ENCODE results near the gene ZNF84. TPM values are rescaled to one million over a fixed set of nuclear protein-coding genes. Genes with fewer than 3 reads are reported as not detected.
A peak's percentile ranks its signal among the peaks of the same experiment; 100 is the strongest.

Gene ZNF84
- total RNA-seq, 1 donor from 2014 or later, result 20.7 TPM

DNA sequence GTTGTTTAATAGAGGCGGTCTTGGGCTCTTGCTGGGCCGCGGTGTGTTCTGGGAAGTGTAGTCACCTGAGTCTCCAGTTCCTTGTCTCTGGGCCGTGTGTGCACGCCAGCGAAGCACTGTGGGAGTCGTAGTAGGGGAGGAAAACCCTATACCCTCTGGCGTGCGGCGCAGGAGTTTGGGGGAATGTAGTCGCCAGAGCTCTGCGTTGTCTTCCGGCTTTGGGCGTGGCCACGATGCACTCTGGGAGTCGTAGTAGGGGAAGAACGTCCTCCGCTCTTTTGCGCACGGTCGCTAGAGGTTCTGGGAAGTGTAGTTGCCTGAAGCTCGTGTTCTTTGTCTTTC lies 42.7 kb downstream of the ZNF84 start:
- intact Hi-C loops (cut with micrococcal nuclease), result loop anchor here (1.0 to 5.0 kb wide), 9 partner anchors 43 to 318 kb away; partner anchors contain the start of genes ANKLE2, CHFR, GOLGA3 and ZNF10
- DNase-seq (ENCODE audit: low spot score), result peak; percentile 96
- Mint-ChIP-seq H3K4me1 (ENCODE audit: low read depth) (peaks cover 3% of the 10 kb centered on the region), H3K4me3 (ENCODE audit: low read depth) (no peak overlapping the region), H3K27ac (no peak overlapping the region), H3K9me3 (peaks cover 63% of the 10 kb centered on the region), H3K36me3 (ENCODE audit: low read depth) (peaks cover 54% of the 10 kb centered on the region), H3K27me3 (ENCODE audit: low read depth) (no peaks in the 10 kb centered on the region)

GRCh38 chr12:133080368-133081158 lies 43.3 kb downstream of the ZNF84 start, which contains the start of gene ZNF140:
TSS of gene ZNF140 (plus strand) at chr12:133080923. CDS start at chr12:133081321, 398 bp downstream.
- peak; percentile 93 for DNase-seq (ENCODE audit: low spot score)
- no peak within 1 kb of the TSS for H3K4me3 Mint-ChIP-seq (ENCODE audit: low read depth)
- H3K4me1 Mint-ChIP-seq (ENCODE audit: low read depth), result peaks cover 3% of the 10 kb centered on the region
- peaks cover 57% of the 10 kb centered on the region for H3K36me3 Mint-ChIP-seq (ENCODE audit: low read depth)
- intact Hi-C loops (cut with micrococcal nuclease), result loop anchor here (1.0 to 5.0 kb wide), 9 partner anchors 43 to 318 kb away; partner anchors contain the start of genes ANKLE2, CHFR, GOLGA3 and ZNF10
- H3K27ac Mint-ChIP-seq, result no peak within 1 kb of the TSS
- H3K27me3 Mint-ChIP-seq (ENCODE audit: low read depth), result no peaks in the 10 kb centered on the region
- H3K9me3 Mint-ChIP-seq, result peaks cover 59% of the 10 kb centered on the region

GRCh38 chr12:133081159-133081780 lies 44.0 kb downstream of the ZNF84 start:
- no peak for DNase-seq (ENCODE audit: low spot score)
- Mint-ChIP-seq H3K4me1 (ENCODE audit: low read depth) (peaks cover 3% of the 10 kb centered on the region), H3K36me3 (ENCODE audit: low read depth) (peaks cover 64% of the 10 kb centered on the region), H3K9me3 (peaks cover 62% of the 10 kb centered on the region), H3K27ac (no peak overlapping the region), H3K4me3 (ENCODE audit: low read depth) (no peak overlapping the region), H3K27me3 (ENCODE audit: low read depth) (no peaks in the 10 kb centered on the region)
- intact Hi-C loops (cut with micrococcal nuclease), result loop anchor here (5.0 kb wide), 1 partner anchor 319 kb away; the partner anchor contains the start of gene ANKLE2

- no peak for DNase-seq (ENCODE audit: low spot score)
- intact Hi-C loops (cut with micrococcal nuclease), result loop anchor here (5.0 kb wide), 1 partner anchor 321 kb away; the partner anchor contains the start of gene ANKLE2
- H3K27me3 Mint-ChIP-seq (ENCODE audit: low read depth), result no peaks in the 10 kb centered on the region
- H3K4me1 Mint-ChIP-seq (ENCODE audit: low read depth), result peaks cover 3% of the 10 kb centered on the region
- H3K36me3 Mint-ChIP-seq (ENCODE audit: low read depth), result peaks cover 74% of the 10 kb centered on the region
- peak overlapping the region; percentile 17 for H3K4me3 Mint-ChIP-seq (ENCODE audit: low read depth)
- H3K27ac Mint-ChIP-seq, result no peak overlapping the region
- H3K9me3 Mint-ChIP-seq, result peaks cover 59% of the 10 kb centered on the region
These were observed 46.0 kb downstream of the ZNF84 start for GRCh38 chr12:133083345-133083744.

DNA sequence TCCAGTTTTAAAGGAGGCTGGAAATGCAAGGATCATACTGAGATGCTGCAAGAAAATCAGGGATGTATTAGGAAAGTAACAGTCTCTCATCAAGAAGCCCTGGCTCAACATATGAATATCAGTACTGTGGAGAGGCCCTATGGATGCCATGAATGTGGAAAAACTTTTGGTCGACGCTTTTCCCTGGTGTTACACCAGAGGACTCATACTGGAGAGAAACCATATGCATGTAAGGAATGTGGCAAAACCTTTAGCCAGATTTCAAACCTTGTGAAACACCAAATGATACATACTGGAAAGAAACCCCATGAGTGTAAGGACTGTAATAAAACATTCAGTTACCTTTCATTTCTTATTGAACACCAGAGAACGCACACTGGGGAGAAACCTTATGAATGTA lies 68.3 kb downstream of the ZNF84 start:
- intact Hi-C loops (cut with micrococcal nuclease), result no loop called here
- peaks cover 87% of the 10 kb centered on the region for H3K36me3 Mint-ChIP-seq (ENCODE audit: low read depth)

GRCh38 chr12:133106253-133106652 lies 68.9 kb downstream of the ZNF84 start:
- Mint-ChIP-seq H3K27me3 (ENCODE audit: low read depth) (no peaks in the 10 kb centered on the region), H3K4me1 (ENCODE audit: low read depth) (no peaks in the 10 kb centered on the region), H3K36me3 (ENCODE audit: low read depth) (peaks cover 81% of the 10 kb centered on the region), H3K27ac (no peak overlapping the region), H3K9me3 (peaks cover 88% of the 10 kb centered on the region), H3K4me3 (ENCODE audit: low read depth) (no peak overlapping the region)
- intact Hi-C loops (cut with micrococcal nuclease), result no loop called here
- DNase-seq (ENCODE audit: low spot score), result no peak

More for the DNA sequence above, 68.3 kb downstream of the ZNF84 start:
- Mint-ChIP-seq H3K9me3 (peaks cover 88% of the 10 kb centered on the region), H3K4me3 (ENCODE audit: low read depth) (no peak overlapping the region), H3K27ac (no peak overlapping the region), H3K27me3 (ENCODE audit: low read depth) (no peaks in the 10 kb centered on the region), H3K4me1 (ENCODE audit: low read depth) (no peaks in the 10 kb centered on the region)
- no peak for DNase-seq (ENCODE audit: low spot score)

- no peak for DNase-seq (ENCODE audit: low spot score)
- Mint-ChIP-seq H3K4me1 (ENCODE audit: low read depth) (no peaks in the 10 kb centered on the region), H3K27ac (no peak overlapping the region), H3K27me3 (ENCODE audit: low read depth) (no peaks in the 10 kb centered on the region), H3K9me3 (peaks cover 85% of the 10 kb centered on the region), H3K36me3 (ENCODE audit: low read depth) (peaks cover 76% of the 10 kb centered on the region), H3K4me3 (ENCODE audit: low read depth) (no peak overlapping the region)
- intact Hi-C loops (cut with micrococcal nuclease), result no loop called here
These were observed 69.8 kb downstream of the ZNF84 start for GRCh38 chr12:133107121-133107520.

- no peaks in the 10 kb centered on the region for H3K27me3 Mint-ChIP-seq (ENCODE audit: low read depth)
- H3K9me3 Mint-ChIP-seq, result peaks cover 83% of the 10 kb centered on the region
- DNase-seq (ENCODE audit: low spot score), result no peak
- no peak overlapping the region for H3K4me3 Mint-ChIP-seq (ENCODE audit: low read depth)
- H3K27ac Mint-ChIP-seq, result no peak overlapping the region
- H3K4me1 Mint-ChIP-seq (ENCODE audit: low read depth), result no peaks in the 10 kb centered on the region
- intact Hi-C loops (cut with micrococcal nuclease), result no loop called here
- peaks cover 71% of the 10 kb centered on the region for H3K36me3 Mint-ChIP-seq (ENCODE audit: low read depth)
These were observed 70.8 kb downstream of the ZNF84 start for GRCh38 chr12:133108150-133108549.

Other genes with a start within 250 kb of the ZNF84 start
- 64.5 and 66.2 TPM in 2 replicates for gene GOLGA3, start 208.6 kb upstream of the ZNF84 start, total RNA-seq
- 55.0 and 59.9 TPM in 2 replicates for gene CHFR, start 149.9 kb upstream of the ZNF84 start, total RNA-seq
- gene ZNF605, start 81.2 kb upstream of the ZNF84 start, total RNA-seq, result 7.3 and 8.2 TPM in 2 replicates
- 15.2 and 17.1 TPM in 2 replicates for gene ZNF26, start 51.1 kb upstream of the ZNF84 start, total RNA-seq
- gene ZNF140, start 43.4 kb downstream of the ZNF84 start, total RNA-seq, result 14.4 and 15.3 TPM in 2 replicates
- 2.0 and 2.3 TPM in 2 replicates for gene ZNF891, start 92.8 kb downstream of the ZNF84 start, total RNA-seq
- 4.9 and 6.3 TPM in 2 replicates for gene ZNF10, start 93.1 kb downstream of the ZNF84 start, total RNA-seq
- gene ZNF268, start 144.0 kb downstream of the ZNF84 start, total RNA-seq, result 12.7 and 17.2 TPM in 2 replicates
- not detected in 2 replicates for gene ANHX, start 198.4 kb downstream of the ZNF84 start, total RNA-seq

Measured in activated T-helper 2 cell treated with anti-CD3 and anti-CD28 coated beads, Interferon-gamma antibody, Interleukin-2, Interleukin-4, amounts not matched to agents 10 μg/mL and 5 μg/mL and 100 μg/mL, durations not matched to agents 14 hours and 24 hours and 36 hours (primary cell).